Endothelial cell (in vitro differentiated cells): ENCODE data around the gene SPC24. TPM values are rescaled to one million over a fixed set of nuclear protein-coding genes. Genes with fewer than 3 reads are reported as not detected.
A peak's percentile ranks its signal among the peaks of the same experiment; 100 is the strongest.
"Not testable (repeated sequence)": the region's sequence is repeated elsewhere in the genome, so short reads cannot be mapped to it uniquely, and the experiment has no call there.

Experiments used
- DNase-seq: peaks from one replicate; pipeline ENCODE4 v3.0.0; 2021; ENCODE audit warnings: low spot score
- H3K27ac Mint-ChIP-seq: one replicate; pipeline ENCODE4 v1.8.0; 2021; ENCODE audit warnings: mixed read lengths, inconsistent platforms; ENCODE audit not compliant: unreplicated experiment
- H3K27me3 Mint-ChIP-seq: one replicate; pipeline ENCODE4 v1.8.0; 2021; ENCODE audit warnings: mild to moderate bottlenecking, moderate library complexity, mixed read lengths, inconsistent platforms; ENCODE audit not compliant: unreplicated experiment
- H3K36me3 Mint-ChIP-seq: one replicate; pipeline ENCODE4 v1.8.0; 2021; ENCODE audit warnings: mild to moderate bottlenecking, low read depth, mixed read lengths, inconsistent platforms; ENCODE audit not compliant: unreplicated experiment
- H3K4me1 Mint-ChIP-seq: one replicate; pipeline ENCODE4 v1.8.0; 2021; ENCODE audit warnings: mild to moderate bottlenecking, mixed read lengths, inconsistent platforms; ENCODE audit not compliant: unreplicated experiment
- H3K4me3 Mint-ChIP-seq: one replicate; pipeline ENCODE4 v1.8.0; 2021; ENCODE audit warnings: mild to moderate bottlenecking, mixed read lengths, inconsistent platforms; ENCODE audit not compliant: unreplicated experiment
- H3K9me3 Mint-ChIP-seq: one replicate; pipeline ENCODE4 v1.8.0; 2021; ENCODE audit warnings: mixed read lengths, inconsistent platforms; ENCODE audit not compliant: unreplicated experiment
- total RNA-seq: library from RNA; stranded (reverse); fragmentation: NEBNext Ultra II Directional; extraction: Animal tissue kit (Norgen Biotek cat#: 25700); gene quantifications from one replicate; pipeline ENCODE4 v1.2.1, GENCODE V29; 2021; ENCODE audit not compliant: unreplicated experiment
- TF ChIP-seq, protein P1 (sequence below): fragments of 200-600 bp; sonication (generic); IDR thresholded peaks from one replicate; pipeline ENCODE4 v1.5.0; 2021; ENCODE audit warnings: antibody characterized with exemption; ENCODE audit not compliant: unreplicated experiment

Gene SPC24
- total RNA-seq, 1 donor from 2014 or later = 17.0 TPM

DNA sequence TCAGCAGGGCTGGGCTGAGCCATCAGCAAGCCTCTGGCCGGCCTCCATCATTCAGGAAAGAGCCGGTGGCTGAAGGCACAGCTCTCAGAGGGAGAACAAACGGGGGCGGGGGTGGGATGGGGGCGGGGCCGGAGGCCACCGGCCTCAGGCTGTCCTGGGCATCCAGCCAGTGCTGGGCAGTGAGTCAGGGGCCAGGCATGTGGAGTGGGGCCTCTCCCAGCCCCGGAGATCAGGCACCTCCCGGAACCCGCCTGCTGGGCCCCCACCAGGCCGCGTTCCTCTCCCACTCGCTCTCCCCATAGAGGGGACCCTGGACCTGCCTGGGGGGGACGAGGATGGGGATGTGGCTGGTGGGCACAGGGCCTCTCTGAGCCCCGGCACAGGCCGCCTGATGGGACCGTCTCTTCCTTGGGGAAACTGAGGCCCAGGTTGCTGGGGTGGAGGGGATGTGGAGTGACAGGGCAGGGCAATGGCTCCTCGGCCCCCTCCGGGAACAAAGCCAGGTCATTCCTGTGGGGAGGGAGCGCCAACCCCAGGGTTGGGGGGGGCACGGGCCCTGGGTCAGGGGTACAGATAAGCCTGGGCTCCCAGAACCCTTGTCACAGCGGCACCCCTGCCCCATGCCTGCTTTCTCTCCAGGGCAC, 12.9 kb downstream of the SPC24 start:
- DNase-seq = peak; percentile 71
- Mint-ChIP-seq H3K4me3 (no peak overlapping the region), H3K9me3 (no peaks in the 10 kb centered on the region), H3K27me3 (peaks cover 12% of the 10 kb centered on the region), H3K27ac (peak overlapping the region; percentile 93), H3K36me3 (peaks cover 9% of the 10 kb centered on the region), H3K4me1 (peaks cover 27% of the 10 kb centered on the region)
- TF ChIP-seq, protein P1, sequence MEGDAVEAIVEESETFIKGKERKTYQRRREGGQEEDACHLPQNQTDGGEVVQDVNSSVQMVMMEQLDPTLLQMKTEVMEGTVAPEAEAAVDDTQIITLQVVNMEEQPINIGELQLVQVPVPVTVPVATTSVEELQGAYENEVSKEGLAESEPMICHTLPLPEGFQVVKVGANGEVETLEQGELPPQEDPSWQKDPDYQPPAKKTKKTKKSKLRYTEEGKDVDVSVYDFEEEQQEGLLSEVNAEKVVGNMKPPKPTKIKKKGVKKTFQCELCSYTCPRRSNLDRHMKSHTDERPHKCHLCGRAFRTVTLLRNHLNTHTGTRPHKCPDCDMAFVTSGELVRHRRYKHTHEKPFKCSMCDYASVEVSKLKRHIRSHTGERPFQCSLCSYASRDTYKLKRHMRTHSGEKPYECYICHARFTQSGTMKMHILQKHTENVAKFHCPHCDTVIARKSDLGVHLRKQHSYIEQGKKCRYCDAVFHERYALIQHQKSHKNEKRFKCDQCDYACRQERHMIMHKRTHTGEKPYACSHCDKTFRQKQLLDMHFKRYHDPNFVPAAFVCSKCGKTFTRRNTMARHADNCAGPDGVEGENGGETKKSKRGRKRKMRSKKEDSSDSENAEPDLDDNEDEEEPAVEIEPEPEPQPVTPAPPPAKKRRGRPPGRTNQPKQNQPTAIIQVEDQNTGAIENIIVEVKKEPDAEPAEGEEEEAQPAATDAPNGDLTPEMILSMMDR = no peak

DNA sequence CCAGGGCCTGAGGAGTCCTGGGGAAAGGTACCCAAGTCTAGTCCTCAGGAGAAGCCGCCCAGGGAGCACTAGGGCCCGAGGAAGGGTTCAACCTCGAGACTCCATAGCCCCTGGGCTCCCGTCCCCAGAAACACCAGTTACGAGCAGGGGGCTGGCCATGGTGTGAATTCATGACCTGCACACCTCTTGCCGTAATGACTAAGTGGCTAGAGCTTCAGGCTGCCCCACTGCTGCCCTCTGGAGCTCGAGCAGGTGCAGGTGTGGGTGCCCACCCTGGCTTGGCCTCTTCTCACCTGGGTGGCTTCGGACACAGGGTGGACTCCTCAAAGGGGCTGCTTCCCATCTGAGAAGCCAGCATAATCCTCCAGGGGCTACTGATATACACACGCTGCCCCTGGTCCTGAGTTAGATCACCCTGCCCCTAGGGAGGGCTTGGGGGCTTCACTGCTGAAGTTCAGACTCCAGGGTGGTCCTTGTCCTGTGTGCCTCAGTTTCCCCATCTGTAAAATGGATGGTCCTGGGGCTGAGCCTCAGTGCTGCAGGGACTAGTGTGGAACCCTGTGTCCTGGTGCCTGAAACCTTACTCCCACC, 13.6 kb downstream of the SPC24 start:
- Mint-ChIP-seq H3K4me3 (no peak overlapping the region), H3K4me1 (peaks cover 31% of the 10 kb centered on the region), H3K27me3 (peaks cover 15% of the 10 kb centered on the region), H3K36me3 (peaks cover 9% of the 10 kb centered on the region), H3K27ac (peak overlapping the region; percentile 80), H3K9me3 (no peaks in the 10 kb centered on the region)
- no peak for DNase-seq
- TF ChIP-seq, protein P1 = no peak

DNA sequence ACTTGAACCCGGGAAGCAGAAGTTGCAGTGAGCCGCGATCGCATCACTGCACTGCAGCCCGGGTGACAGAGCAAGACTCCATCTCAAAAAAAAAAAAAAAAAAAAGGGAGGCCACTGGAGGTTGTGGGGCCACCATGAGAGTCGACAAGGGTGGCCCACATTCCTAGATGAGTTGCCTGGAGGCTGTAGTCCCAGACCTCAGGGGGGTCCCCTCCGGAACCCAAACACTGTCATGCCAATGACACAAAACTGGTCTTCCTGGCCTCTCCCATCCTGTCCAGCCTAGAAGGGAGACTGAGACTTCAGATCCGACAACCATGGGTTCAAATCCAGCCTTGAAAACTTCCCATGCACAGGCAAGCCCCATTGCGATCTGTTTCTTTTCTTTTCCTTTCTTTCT, 14.7 kb downstream of the SPC24 start:
- peaks cover 38% of the 10 kb centered on the region for H3K4me1 Mint-ChIP-seq
- H3K4me3 Mint-ChIP-seq = no peak overlapping the region
- no peak for DNase-seq
- TF ChIP-seq, protein P1 = no peak
- H3K9me3 Mint-ChIP-seq = no peaks in the 10 kb centered on the region
- peaks cover 13% of the 10 kb centered on the region for H3K36me3 Mint-ChIP-seq
- H3K27ac Mint-ChIP-seq = no peak overlapping the region
- peaks cover 21% of the 10 kb centered on the region for H3K27me3 Mint-ChIP-seq

DNA sequence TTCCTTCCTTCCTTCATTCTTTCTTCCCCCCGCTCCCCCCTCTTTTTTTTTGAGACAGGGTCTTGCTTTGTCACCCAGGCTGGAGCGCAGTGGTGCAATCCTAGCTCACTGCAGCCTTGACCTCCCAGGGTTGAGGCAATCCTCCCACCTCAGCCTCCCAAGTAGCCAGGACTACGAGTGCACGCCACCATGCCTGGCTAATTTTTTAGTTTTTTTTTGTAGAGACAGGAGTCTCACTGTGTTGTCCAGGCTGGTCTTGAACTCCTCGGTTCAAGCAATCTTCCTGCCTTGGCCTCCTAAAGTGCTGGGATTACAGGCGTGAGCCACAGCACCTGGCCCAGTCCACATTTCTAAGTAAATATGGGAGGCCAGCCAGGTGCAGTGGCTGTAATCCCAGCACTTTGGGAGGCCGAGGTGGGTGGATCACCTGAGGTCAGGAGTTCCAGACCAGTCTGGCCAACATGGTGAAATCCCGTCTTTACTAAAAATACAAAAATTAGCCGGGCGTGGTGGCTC, 15.5 kb downstream of the SPC24 start:
- Mint-ChIP-seq H3K27me3 (peaks cover 21% of the 10 kb centered on the region), H3K27ac (peak overlapping the region; percentile 96), H3K4me1 (peaks cover 40% of the 10 kb centered on the region)
- not testable (repeated sequence) for H3K36me3 Mint-ChIP-seq, DNase-seq, H3K4me3 Mint-ChIP-seq, H3K9me3 Mint-ChIP-seq

DNA sequence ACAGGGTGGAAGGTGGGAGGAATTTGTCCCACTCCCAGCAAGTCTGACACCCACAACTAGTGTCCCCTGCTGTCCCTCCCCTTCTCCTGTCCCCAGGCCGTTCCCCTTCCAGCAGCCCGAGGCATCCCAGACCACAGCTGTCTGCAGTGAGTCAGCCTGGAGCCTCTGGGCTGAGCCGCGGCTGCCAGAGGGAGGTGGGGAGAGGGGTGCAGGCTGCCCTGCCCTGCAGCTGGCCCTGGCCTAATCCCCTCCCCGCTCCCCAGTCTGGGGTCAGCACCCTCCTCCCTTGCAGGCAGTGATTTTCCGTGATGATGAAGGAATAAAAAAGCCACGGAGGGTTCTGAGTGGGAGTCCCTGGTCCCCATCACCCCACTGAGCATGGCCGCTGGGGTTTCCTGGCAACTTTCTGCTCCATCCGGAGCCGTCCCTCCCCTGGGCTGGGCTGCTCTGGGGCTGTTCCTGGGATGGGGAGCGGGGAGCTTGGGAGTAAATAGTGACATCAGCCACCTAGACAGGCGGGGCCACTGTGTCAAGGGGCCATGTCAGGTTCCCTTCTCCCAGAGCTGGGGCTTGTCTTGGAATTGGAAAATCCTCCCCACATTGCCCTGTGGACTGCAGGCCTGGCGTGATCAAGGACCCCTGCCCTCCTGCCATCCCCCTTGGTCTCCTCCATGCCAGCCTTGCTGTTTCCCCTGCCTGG, 16.8 kb downstream of the SPC24 start:
- peaks cover 40% of the 10 kb centered on the region for H3K4me1 Mint-ChIP-seq
- H3K27me3 Mint-ChIP-seq = peaks cover 17% of the 10 kb centered on the region
- H3K9me3 Mint-ChIP-seq = no peaks in the 10 kb centered on the region
- H3K4me3 Mint-ChIP-seq = no peak overlapping the region
- H3K27ac Mint-ChIP-seq = peak overlapping the region; percentile 96
- H3K36me3 Mint-ChIP-seq = peaks cover 13% of the 10 kb centered on the region
- DNase-seq = peak; percentile 47
- TF ChIP-seq, protein P1 = no peak
